ENCODE results near the gene AOPEP. TPM values are rescaled to one million over a fixed set of nuclear protein-coding genes. Genes with fewer than 3 reads are reported as not detected.
A peak's percentile ranks its signal among the peaks of the same experiment; 100 is the strongest.

The AOPEP gene
- total RNA-seq, 1 experiment from 2014 or later: 32.4 TPM

DNA sequence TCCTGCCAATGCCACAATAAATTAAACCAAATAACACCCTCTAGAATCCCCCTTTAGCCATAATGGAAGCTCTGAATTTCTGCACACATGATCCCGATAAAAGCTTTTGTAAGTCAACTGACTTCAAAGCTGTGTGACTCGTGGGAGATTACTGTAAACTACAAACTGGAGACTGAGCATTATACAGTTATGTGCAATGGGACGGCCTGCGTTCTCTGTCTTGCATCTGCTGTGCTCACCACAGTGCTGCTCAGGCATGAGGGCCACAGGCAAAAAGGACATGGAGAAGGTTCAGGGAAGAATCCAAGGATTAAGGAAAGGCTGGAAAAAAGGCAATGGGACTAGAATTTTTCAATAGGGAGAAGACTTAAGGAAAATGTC, 406.8 kb downstream of the AOPEP start:
- BruUV-seq (replicated peaks): no TSS peak
- intact Hi-C loops (cut with micrococcal nuclease): no loop called here
- DNase-seq (ENCODE audit: unreplicated experiment): no peak
- Mint-ChIP-seq H3K9me3 (ENCODE audit: unreplicated experiment) (no peaks in the 10 kb centered on the region), H3K4me3 (ENCODE audit: unreplicated experiment) (no peak overlapping the region), H3K27me3 (ENCODE audit: insufficient read depth, unreplicated experiment) (no peaks in the 10 kb centered on the region), H3K27ac (ENCODE audit: low read depth, unreplicated experiment) (no peak overlapping the region), H3K4me1 (ENCODE audit: insufficient read depth, unreplicated experiment) (peaks cover 5% of the 10 kb centered on the region), H3K36me3 (ENCODE audit: insufficient read depth, unreplicated experiment) (no peaks in the 10 kb centered on the region)
- ChIA-PET POLR2A (interaction anchor here (0.6 kb wide), 1 partner anchor 19 kb away, joined by 3 read pairs; no protein-coding TSS in a partner anchor), CTCF (interaction anchor here (0.6 to 11.4 kb wide), 4 partner anchors 60 to 458 kb away, joined by 3 to 457 read pairs (median 4); no protein-coding TSS in a partner anchor)
- TF ChIP-seq, protein P1, sequence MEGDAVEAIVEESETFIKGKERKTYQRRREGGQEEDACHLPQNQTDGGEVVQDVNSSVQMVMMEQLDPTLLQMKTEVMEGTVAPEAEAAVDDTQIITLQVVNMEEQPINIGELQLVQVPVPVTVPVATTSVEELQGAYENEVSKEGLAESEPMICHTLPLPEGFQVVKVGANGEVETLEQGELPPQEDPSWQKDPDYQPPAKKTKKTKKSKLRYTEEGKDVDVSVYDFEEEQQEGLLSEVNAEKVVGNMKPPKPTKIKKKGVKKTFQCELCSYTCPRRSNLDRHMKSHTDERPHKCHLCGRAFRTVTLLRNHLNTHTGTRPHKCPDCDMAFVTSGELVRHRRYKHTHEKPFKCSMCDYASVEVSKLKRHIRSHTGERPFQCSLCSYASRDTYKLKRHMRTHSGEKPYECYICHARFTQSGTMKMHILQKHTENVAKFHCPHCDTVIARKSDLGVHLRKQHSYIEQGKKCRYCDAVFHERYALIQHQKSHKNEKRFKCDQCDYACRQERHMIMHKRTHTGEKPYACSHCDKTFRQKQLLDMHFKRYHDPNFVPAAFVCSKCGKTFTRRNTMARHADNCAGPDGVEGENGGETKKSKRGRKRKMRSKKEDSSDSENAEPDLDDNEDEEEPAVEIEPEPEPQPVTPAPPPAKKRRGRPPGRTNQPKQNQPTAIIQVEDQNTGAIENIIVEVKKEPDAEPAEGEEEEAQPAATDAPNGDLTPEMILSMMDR (IDR thresholded peaks at IDR 0.05; ENCODE audit: unreplicated experiment): no peak

DNA sequence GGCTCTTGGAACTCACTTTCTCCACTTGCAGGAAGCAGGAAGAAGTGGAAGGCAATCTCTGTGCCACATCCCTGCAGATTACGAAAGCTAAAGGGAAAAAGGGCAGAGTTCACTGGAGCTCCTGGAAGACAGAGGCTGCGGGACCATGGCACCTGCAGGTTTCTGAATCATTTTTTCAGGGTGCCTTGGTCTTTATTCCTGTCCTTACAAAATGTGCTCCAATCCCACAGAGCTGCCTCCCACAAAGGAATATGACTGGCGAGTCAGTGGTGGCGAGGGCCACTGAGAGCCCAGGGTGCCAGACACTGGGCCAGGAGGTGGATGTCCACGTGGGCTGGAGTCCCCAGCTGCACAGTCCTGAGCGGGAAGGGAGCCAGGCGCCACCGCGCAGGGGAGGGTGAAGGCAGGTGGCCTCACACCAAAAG, 408.0 kb downstream of the AOPEP start:
- H3K27ac Mint-ChIP-seq (ENCODE audit: low read depth, unreplicated experiment): no peak overlapping the region
- H3K4me3 Mint-ChIP-seq (ENCODE audit: unreplicated experiment): no peak overlapping the region
- intact Hi-C loops (cut with micrococcal nuclease): no loop called here
- H3K36me3 Mint-ChIP-seq (ENCODE audit: insufficient read depth, unreplicated experiment): no peaks in the 10 kb centered on the region
- ChIA-PET POLR2A (interaction anchor here (2.3 kb wide), 1 partner anchor 10 kb away, joined by 4 read pairs; no protein-coding TSS in a partner anchor), CTCF (interaction anchor here (0.7 to 11.4 kb wide), 7 partner anchors 9 to 459 kb away, joined by 3 to 457 read pairs (median 4); no protein-coding TSS in a partner anchor)
- BruUV-seq (replicated peaks): no TSS peak
- H3K9me3 Mint-ChIP-seq (ENCODE audit: unreplicated experiment): no peaks in the 10 kb centered on the region
- TF ChIP-seq, protein P1 (IDR thresholded peaks at IDR 0.05; ENCODE audit: unreplicated experiment): no peak
- no peak for DNase-seq (ENCODE audit: unreplicated experiment)
- H3K27me3 Mint-ChIP-seq (ENCODE audit: insufficient read depth, unreplicated experiment): no peaks in the 10 kb centered on the region
- peaks cover 5% of the 10 kb centered on the region for H3K4me1 Mint-ChIP-seq (ENCODE audit: insufficient read depth, unreplicated experiment)

DNA sequence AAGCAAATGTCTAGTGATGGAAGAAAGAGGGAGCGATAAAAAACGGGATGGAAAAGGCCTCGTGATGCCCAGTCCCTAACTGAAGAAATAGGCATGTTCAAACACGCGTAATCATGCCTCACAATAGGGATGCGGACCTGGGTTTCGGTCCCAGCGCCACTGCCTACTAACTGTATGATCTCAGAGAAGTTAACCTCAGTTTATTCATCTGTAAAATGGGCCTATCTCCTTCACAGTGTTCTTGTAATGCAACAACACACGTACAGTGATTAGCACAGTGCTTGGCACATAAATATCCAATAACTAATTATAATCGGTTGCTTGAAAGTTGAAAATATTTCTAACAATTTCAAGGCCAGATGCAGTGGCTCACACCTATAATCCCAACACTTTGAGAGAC, 409.3 kb downstream of the AOPEP start:
- TF ChIP-seq, protein P1 (IDR thresholded peaks at IDR 0.05; ENCODE audit: unreplicated experiment): no peak
- DNase-seq (ENCODE audit: unreplicated experiment): no peak
- intact Hi-C loops (cut with micrococcal nuclease): no loop called here
- Mint-ChIP-seq H3K4me1 (ENCODE audit: insufficient read depth, unreplicated experiment) (peaks cover 5% of the 10 kb centered on the region), H3K27ac (ENCODE audit: low read depth, unreplicated experiment) (no peak overlapping the region), H3K36me3 (ENCODE audit: insufficient read depth, unreplicated experiment) (no peaks in the 10 kb centered on the region), H3K9me3 (ENCODE audit: unreplicated experiment) (no peaks in the 10 kb centered on the region), H3K4me3 (ENCODE audit: unreplicated experiment) (no peak overlapping the region), H3K27me3 (ENCODE audit: insufficient read depth, unreplicated experiment) (no peaks in the 10 kb centered on the region)
- CTCF ChIA-PET: interaction anchor here (2.0 to 11.4 kb wide), 2 partner anchors 10 to 460 kb away, joined by 5 to 457 read pairs; no protein-coding TSS in a partner anchor
- POLR2A ChIA-PET: interaction anchor here (1.3 to 2.3 kb wide), 2 partner anchors 9 to 21 kb away, joined by 4 read pairs; no protein-coding TSS in a partner anchor
- BruUV-seq (replicated peaks): no TSS peak

Small RNA genes lying within 50 kb of the gene (microRNA-seq; reads per million reads assigned to microRNA genes)
- gene MIR2278: 7.4 reads per million, percentile 42 among the genes with 10 or more reads in this experiment
- gene MIR23B: 24,913 reads per million, percentile 98 among the genes with 10 or more reads in this experiment
- gene MIR24-1: not detected
- 3,238 reads per million, percentile 91 among the genes with 10 or more reads in this experiment for gene MIR27B
- gene MIR3074: not detected
- not detected for gene MIR6081

Other genes with a start within 250 kb of the AOPEP start
- not detected in 2 replicates for gene PCAT7, start 171.6 kb upstream of the AOPEP start, total RNA-seq (2022)
- not detected in 2 replicates for gene FBP2, start 132.9 kb upstream of the AOPEP start, total RNA-seq (2022)
- not detected in 2 replicates for gene FBP1, start 87.2 kb upstream of the AOPEP start, total RNA-seq (2022)

Measured in MCF 10A (cell line).